K562 (cell line): ENCODE data around the gene C22orf31. TPM values are rescaled to one million over a fixed set of nuclear protein-coding genes. Genes with fewer than 3 reads are reported as not detected.

Experiments
- ETS2 ChIP-seq: IDR thresholded peaks from 2 replicates; pipeline ENCODE4 v1.6.1; 2016; ENCODE audit warnings: borderline replicate concordance, missing genetic modification characterization, mild to moderate bottlenecking, moderate library complexity, missing compliant biosample characterization; ENCODE audit not compliant: poor library complexity, severe bottlenecking
- GATA2 ChIP-seq: sonication (generic); formaldehyde crosslinking; IDR thresholded peaks from 2 replicates; pipeline ENCODE4 v1.4.0; 2020; ENCODE audit warnings: mild to moderate bottlenecking, missing genetic modification reagents
- KDM1A ChIP-seq, 2 experiments: fragments of 450-650 bp; IDR thresholded peaks; 2 replicates each; pipeline ENCODE4 v1.6.1; 2016; ENCODE audit warnings: mild to moderate bottlenecking in 2 of 2
- LEF1 ChIP-seq: fragments of 450-650 bp; IDR thresholded peaks from 2 replicates; pipeline ENCODE4 v1.6.1; 2016; ENCODE audit warnings: mild to moderate bottlenecking
- MAFG ChIP-seq: fragments of 450-650 bp; conservative IDR thresholded peaks from 2 replicates; pipeline ENCODE4 v1.6.1; 2016; ENCODE audit warnings: missing genetic modification characterization, missing compliant biosample characterization
- RNF2 ChIP-seq: sonication (generic); IDR thresholded peaks from 2 replicates; pipeline ENCODE4 v1.6.1; 2016
- SRSF3 ChIP-seq: fragments of 200-400 bp; formaldehyde crosslinking; IDR thresholded peaks from 2 replicates; pipeline ENCODE4 v1.6.1; 2016; ENCODE audit warnings: mild to moderate bottlenecking, low read length, moderate library complexity; ENCODE audit not compliant: insufficient read depth
- ZBTB17 ChIP-seq: fragments of 450-650 bp; formaldehyde crosslinking; IDR thresholded peaks from 2 replicates; pipeline ENCODE4 v1.4.0; 2020; ENCODE audit warnings: mild to moderate bottlenecking
- ZFPM2 ChIP-seq: fragments of 250-450 bp; sonication (Bioruptor Pico); IDR thresholded peaks from 2 replicates; pipeline ENCODE4 v1.5.1; 2022; ENCODE audit warnings: mild to moderate bottlenecking
- ZNF175 ChIP-seq: fragments of 200-800 bp; sonication (Bioruptor generic); IDR thresholded peaks from 2 replicates; pipeline ENCODE4 v1.6.1; 2016; ENCODE audit warnings: low read depth, mild to moderate bottlenecking, missing genetic modification characterization, missing compliant biosample characterization
- ZNF197 ChIP-seq: fragments of 200-800 bp; sonication (Bioruptor generic); IDR thresholded peaks from 2 replicates; pipeline ENCODE4 v1.6.1; 2016; ENCODE audit warnings: low read depth, missing genetic modification characterization, missing compliant biosample characterization
- ZNF583 ChIP-seq: fragments of 250-450 bp; sonication (Bioruptor Pico); IDR thresholded peaks from 2 replicates; pipeline ENCODE4 v1.4.0; 2020
- polyA plus RNA-seq, 8 experiments: library from polyadenylated mRNA; depleted of rRNA in 4 of 8; stranded (reverse) in 5 of 8; unstranded in 3 of 8; fragments of >200 nt; fragmentation: Nextera tagmentation in 2 of 8; fragmentation: Illumina TruSeq in 1 of 8; extraction: Ambion mirVana in 2 of 8; extraction: Trizol in 1 of 8; gene quantifications; 2 replicates each; pipeline versions ENCODE4 v1.2.1 to v1.2.3, GENCODE V29; 2011 to 2014; ENCODE audit warnings: inconsistent platforms in 1 of 8, missing spikeins in 1 of 8
- total RNA-seq, 7 experiments: library from RNA; depleted of rRNA in 6 of 7; stranded (reverse); fragments of >200 nt in 6 of 7; fragmentation: Illumina TruSeq in 2 of 7; extraction: Trizol in 2 of 7; gene quantifications; 2 replicates each; pipeline versions ENCODE4 v1.2.1 to v1.2.3, GENCODE V29; 2011 to 2021; ENCODE audit warnings: low replicate concordance in 1 of 7
- TF ChIP-seq, protein P1 (sequence below), 2 experiments: IDR thresholded peaks; 2 replicates each; pipeline ENCODE4 v1.6.1; 2012; ENCODE audit warnings: improper control_type of control experiment in 2 of 2, low read depth in 2 of 2, low read length in 2 of 2, borderline replicate concordance in 1 of 2
- TF ChIP-seq, protein P2 (sequence below): fragments of 200-600 bp; sonication (generic); IDR thresholded peaks from one replicate; pipeline ENCODE4 v1.6.1; 2012; ENCODE audit warnings: mild to moderate bottlenecking, low read depth, low read length, inconsistent platforms

The C22orf31 gene
- total and polyA plus RNA-seq, 9 of the 15 experiments (the other 6 are each of a cell fraction or from before 2014, with no cell fraction given), result not detected

DNA sequence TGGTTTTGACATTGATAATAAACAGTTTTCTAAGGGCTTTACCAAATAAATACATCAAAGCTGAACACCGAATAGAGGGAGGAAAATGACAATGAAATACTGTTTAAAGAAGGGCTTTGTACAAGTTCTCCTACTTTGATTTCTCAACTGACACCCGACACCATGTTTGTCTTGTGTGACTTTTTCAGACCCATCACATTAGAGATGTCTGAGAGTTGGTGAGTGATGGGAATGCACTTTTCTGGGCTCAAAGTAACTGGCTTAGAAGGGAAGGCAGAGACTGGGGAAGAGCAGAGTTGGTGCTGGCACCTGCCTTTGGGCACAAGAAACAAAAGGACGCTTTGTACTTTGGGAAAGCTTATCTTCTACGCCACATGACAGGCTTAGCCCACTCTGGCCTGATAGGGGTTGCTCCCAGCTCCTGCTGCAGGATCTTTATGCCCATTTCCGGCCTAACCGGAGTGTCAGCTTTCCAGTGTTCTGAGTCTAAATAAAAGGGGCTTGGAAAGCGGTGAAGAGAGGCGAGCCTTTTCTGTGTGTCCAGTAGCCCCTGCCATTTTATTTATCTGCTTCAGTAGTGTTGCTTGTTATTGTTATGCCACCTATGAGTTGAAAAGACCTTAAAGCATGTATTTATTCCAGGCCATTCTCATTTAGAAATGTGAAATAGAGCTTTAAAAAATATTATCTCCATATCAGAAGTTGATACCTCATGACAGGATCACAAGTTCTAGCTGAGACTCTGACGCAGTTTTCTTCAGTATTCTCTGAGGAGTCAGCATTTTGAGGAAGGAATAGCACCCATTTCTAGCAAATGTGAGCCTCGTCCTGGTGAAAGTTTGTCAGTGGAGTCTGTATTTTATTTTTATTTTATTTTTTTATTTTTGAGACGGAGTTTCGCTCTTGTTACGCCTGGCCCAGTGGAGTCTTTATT lies 35.4 kb upstream of the C22orf31 start (continued):
- TF ChIP-seq GATA2 (CRISPR knock-in tag), result no peak
- no peak for TF ChIP-seq ETS2 (tag)
- TF ChIP-seq ZBTB17, result peak; percentile 35; the same call in 1 of the 2 replicates
- no peak for TF ChIP-seq SRSF3
- TF ChIP-seq ZNF197 (CRISPR knock-in tag), result no peak
- TF ChIP-seq RNF2, result 0 out of 2 replicates have a peak, but pooled peaks have one; percentile 42
- TF ChIP-seq MAFG, result peak; percentile 43; the same call in 1 of the 2 replicates
- no peak for TF ChIP-seq ZFPM2 (CRISPR knock-in tag)
- TF ChIP-seq, protein P1, sequence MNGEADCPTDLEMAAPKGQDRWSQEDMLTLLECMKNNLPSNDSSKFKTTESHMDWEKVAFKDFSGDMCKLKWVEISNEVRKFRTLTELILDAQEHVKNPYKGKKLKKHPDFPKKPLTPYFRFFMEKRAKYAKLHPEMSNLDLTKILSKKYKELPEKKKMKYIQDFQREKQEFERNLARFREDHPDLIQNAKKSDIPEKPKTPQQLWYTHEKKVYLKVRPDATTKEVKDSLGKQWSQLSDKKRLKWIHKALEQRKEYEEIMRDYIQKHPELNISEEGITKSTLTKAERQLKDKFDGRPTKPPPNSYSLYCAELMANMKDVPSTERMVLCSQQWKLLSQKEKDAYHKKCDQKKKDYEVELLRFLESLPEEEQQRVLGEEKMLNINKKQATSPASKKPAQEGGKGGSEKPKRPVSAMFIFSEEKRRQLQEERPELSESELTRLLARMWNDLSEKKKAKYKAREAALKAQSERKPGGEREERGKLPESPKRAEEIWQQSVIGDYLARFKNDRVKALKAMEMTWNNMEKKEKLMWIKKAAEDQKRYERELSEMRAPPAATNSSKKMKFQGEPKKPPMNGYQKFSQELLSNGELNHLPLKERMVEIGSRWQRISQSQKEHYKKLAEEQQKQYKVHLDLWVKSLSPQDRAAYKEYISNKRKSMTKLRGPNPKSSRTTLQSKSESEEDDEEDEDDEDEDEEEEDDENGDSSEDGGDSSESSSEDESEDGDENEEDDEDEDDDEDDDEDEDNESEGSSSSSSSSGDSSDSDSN (IDR thresholded peaks at IDR 0.05; ENCODE audit: borderline replicate concordance in 1 of 2, low read depth in 2 of 2, low read length in 2 of 2), result no peak
- TF ChIP-seq LEF1, result peak; percentile 54; the same call in 1 of the 2 replicates
- peak; percentile 88 for TF ChIP-seq ZNF175
- TF ChIP-seq ZNF583 (CRISPR knock-in tag), result peak; percentile 65; the same call in 1 of the 2 replicates
- TF ChIP-seq KDM1A (IDR thresholded peaks at IDR 0.05), result peak; percentile 21 to 23; a peak in 1 of 4 replicates
- TF ChIP-seq, protein P2, sequence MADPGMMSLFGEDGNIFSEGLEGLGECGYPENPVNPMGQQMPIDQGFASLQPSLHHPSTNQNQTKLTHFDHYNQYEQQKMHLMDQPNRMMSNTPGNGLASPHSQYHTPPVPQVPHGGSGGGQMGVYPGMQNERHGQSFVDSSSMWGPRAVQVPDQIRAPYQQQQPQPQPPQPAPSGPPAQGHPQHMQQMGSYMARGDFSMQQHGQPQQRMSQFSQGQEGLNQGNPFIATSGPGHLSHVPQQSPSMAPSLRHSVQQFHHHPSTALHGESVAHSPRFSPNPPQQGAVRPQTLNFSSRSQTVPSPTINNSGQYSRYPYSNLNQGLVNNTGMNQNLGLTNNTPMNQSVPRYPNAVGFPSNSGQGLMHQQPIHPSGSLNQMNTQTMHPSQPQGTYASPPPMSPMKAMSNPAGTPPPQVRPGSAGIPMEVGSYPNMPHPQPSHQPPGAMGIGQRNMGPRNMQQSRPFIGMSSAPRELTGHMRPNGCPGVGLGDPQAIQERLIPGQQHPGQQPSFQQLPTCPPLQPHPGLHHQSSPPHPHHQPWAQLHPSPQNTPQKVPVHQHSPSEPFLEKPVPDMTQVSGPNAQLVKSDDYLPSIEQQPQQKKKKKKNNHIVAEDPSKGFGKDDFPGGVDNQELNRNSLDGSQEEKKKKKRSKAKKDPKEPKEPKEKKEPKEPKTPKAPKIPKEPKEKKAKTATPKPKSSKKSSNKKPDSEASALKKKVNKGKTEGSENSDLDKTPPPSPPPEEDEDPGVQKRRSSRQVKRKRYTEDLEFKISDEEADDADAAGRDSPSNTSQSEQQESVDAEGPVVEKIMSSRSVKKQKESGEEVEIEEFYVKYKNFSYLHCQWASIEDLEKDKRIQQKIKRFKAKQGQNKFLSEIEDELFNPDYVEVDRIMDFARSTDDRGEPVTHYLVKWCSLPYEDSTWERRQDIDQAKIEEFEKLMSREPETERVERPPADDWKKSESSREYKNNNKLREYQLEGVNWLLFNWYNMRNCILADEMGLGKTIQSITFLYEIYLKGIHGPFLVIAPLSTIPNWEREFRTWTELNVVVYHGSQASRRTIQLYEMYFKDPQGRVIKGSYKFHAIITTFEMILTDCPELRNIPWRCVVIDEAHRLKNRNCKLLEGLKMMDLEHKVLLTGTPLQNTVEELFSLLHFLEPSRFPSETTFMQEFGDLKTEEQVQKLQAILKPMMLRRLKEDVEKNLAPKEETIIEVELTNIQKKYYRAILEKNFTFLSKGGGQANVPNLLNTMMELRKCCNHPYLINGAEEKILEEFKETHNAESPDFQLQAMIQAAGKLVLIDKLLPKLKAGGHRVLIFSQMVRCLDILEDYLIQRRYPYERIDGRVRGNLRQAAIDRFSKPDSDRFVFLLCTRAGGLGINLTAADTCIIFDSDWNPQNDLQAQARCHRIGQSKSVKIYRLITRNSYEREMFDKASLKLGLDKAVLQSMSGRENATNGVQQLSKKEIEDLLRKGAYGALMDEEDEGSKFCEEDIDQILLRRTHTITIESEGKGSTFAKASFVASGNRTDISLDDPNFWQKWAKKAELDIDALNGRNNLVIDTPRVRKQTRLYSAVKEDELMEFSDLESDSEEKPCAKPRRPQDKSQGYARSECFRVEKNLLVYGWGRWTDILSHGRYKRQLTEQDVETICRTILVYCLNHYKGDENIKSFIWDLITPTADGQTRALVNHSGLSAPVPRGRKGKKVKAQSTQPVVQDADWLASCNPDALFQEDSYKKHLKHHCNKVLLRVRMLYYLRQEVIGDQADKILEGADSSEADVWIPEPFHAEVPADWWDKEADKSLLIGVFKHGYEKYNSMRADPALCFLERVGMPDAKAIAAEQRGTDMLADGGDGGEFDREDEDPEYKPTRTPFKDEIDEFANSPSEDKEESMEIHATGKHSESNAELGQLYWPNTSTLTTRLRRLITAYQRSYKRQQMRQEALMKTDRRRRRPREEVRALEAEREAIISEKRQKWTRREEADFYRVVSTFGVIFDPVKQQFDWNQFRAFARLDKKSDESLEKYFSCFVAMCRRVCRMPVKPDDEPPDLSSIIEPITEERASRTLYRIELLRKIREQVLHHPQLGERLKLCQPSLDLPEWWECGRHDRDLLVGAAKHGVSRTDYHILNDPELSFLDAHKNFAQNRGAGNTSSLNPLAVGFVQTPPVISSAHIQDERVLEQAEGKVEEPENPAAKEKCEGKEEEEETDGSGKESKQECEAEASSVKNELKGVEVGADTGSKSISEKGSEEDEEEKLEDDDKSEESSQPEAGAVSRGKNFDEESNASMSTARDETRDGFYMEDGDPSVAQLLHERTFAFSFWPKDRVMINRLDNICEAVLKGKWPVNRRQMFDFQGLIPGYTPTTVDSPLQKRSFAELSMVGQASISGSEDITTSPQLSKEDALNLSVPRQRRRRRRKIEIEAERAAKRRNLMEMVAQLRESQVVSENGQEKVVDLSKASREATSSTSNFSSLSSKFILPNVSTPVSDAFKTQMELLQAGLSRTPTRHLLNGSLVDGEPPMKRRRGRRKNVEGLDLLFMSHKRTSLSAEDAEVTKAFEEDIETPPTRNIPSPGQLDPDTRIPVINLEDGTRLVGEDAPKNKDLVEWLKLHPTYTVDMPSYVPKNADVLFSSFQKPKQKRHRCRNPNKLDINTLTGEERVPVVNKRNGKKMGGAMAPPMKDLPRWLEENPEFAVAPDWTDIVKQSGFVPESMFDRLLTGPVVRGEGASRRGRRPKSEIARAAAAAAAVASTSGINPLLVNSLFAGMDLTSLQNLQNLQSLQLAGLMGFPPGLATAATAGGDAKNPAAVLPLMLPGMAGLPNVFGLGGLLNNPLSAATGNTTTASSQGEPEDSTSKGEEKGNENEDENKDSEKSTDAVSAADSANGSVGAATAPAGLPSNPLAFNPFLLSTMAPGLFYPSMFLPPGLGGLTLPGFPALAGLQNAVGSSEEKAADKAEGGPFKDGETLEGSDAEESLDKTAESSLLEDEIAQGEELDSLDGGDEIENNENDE, result no peak
